Measurements from ENCODE around the gene MAN2B1.

GRCh38 chr19:12669270-12670158 is 3.0 kb upstream of the MAN2B1 start:
- TF ChIP-seq CTCF (IDR thresholded peaks at IDR 0.05) (no peak), REST (IDR thresholded peaks at IDR 0.05) (no peak), POLR2A (IDR thresholded peaks at IDR 0.05; ENCODE audit: low read length) (peak; percentile 55), MAX (IDR thresholded peaks at IDR 0.05) (peak; percentile 87), PBX3 (IDR thresholded peaks at IDR 0.05) (no peak), RFX5 (IDR thresholded peaks at IDR 0.05) (peak; percentile 49; the same call in 1 of the 2 replicates), NR3C1 (IDR thresholded peaks at IDR 0.05) (no peak), NFE2L2 (conservative IDR thresholded peaks at IDR 0.05; ENCODE audit: low read length) (no peak), RAD21 (conservative IDR thresholded peaks at IDR 0.05 in 1 of 2, IDR thresholded peaks at IDR 0.05 in 1 of 2) (no peak), EP300 (IDR thresholded peaks at IDR 0.05) (no peak), CHD4 (IDR thresholded peaks at IDR 0.05; ENCODE audit: borderline replicate concordance) (no peak), KDM5A (IDR thresholded peaks at IDR 0.05) (peak; percentile 75; the same call in 1 of the 2 replicates), PHF8 (IDR thresholded peaks at IDR 0.05; ENCODE audit: borderline replicate concordance, low read depth) (peak; percentile 13; the same call in 1 of the 2 replicates)

Measured in A549 (cell line).